ENCODE measurements around the gene ATP11C.
"Not testable (repeated sequence)": the region's sequence is repeated elsewhere in the genome, so short reads cannot be mapped to it uniquely, and the experiment has no call there.

The ATP11C gene

GRCh38 chrX:139856826-139857225 lies 76.0 kb downstream of the ATP11C start:
- DNase-seq (ENCODE audit: low spot score) = not testable (repeated sequence)

GRCh38 chrX:139851730-139852129 lies 81.1 kb downstream of the ATP11C start:
- no peak for DNase-seq (ENCODE audit: low spot score)

- no peak for DNase-seq (ENCODE audit: low spot score)
Observed at GRCh38 chrX:139850968-139851367, 81.9 kb downstream of the ATP11C start.

GRCh38 chrX:139844884-139845283 lies 88.0 kb downstream of the ATP11C start:
- no peak for DNase-seq (ENCODE audit: low spot score)

GRCh38 chrX:139844163-139844562 lies 88.7 kb downstream of the ATP11C start:
- no peak for DNase-seq (ENCODE audit: low spot score)

- DNase-seq (ENCODE audit: low spot score) = no peak
Observed at GRCh38 chrX:139842326-139843185, 90.3 kb downstream of the ATP11C start.

- DNase-seq (ENCODE audit: low spot score) = not testable (repeated sequence)
Observed at GRCh38 chrX:139836335-139836734, 96.5 kb downstream of the ATP11C start.

- DNase-seq (ENCODE audit: low spot score) = no peak
Observed at GRCh38 chrX:139834879-139835278, 98.0 kb downstream of the ATP11C start.

GRCh38 chrX:139832718-139833309 lies 100.0 kb downstream of the ATP11C start:
- DNase-seq (ENCODE audit: low spot score) = no peak

- no peak for DNase-seq (ENCODE audit: low spot score)
Observed at GRCh38 chrX:139831675-139832456, 101.0 kb downstream of the ATP11C start.

GRCh38 chrX:139831017-139831416 lies 101.8 kb downstream of the ATP11C start:
- no peak for DNase-seq (ENCODE audit: low spot score)

- DNase-seq (ENCODE audit: low spot score) = no peak
Observed at GRCh38 chrX:139828830-139829229, 104.0 kb downstream of the ATP11C start.

- no peak for DNase-seq (ENCODE audit: low spot score)
Observed at GRCh38 chrX:139828033-139828432, 104.8 kb downstream of the ATP11C start.

- no peak for DNase-seq (ENCODE audit: low spot score)
Observed at GRCh38 chrX:139826065-139827044, 106.5 kb downstream of the ATP11C start.

- DNase-seq (ENCODE audit: low spot score) = no peak
Observed at GRCh38 chrX:139825618-139826017, 107.2 kb downstream of the ATP11C start.

- no peak for DNase-seq (ENCODE audit: low spot score)
Observed at GRCh38 chrX:139823806-139824205, 109.0 kb downstream of the ATP11C start.

GRCh38 chrX:139820358-139820984 lies 112.4 kb downstream of the ATP11C start:
- DNase-seq (ENCODE audit: low spot score) = no peak

GRCh38 chrX:139816204-139816603 lies 116.6 kb downstream of the ATP11C start:
- no peak for DNase-seq (ENCODE audit: low spot score)

- no peak for DNase-seq (ENCODE audit: low spot score)
Observed at GRCh38 chrX:139815771-139816170, 117.1 kb downstream of the ATP11C start.

GRCh38 chrX:139811942-139812629 lies 120.8 kb downstream of the ATP11C start:
- DNase-seq (ENCODE audit: low spot score) = no peak
